Heart left ventricle (tissue), 13 donors: ENCODE measurements around the gene OGA.

Experiments used
- POLR2A ChIP-seq, 2 donors: fragments of 450-650 bp; IDR thresholded peaks; one replicate each; pipeline ENCODE4 v1.6.1; 2017; ENCODE audit warnings: antibody characterized with exemption in 2 of 2, mild to moderate bottlenecking in 2 of 2, moderate library complexity in 2 of 2
- TF ChIP-seq, protein P1 (sequence below), 12 donors: fragments of 200-600 bp; sonication (generic) in 4 of 12; IDR thresholded peaks; one replicate each; pipeline versions ENCODE4 v1.5.0 to v1.8.0; 2018 to 2022; ENCODE audit warnings: antibody characterized with exemption in 12 of 12, mild to moderate bottlenecking in 5 of 12
- donor health status: ischemic (EF 13 %, LVEDD 7.1; RV severe dilation, severe dysfunction).
- donor health status: DM: no; HTN: yes; CAD: no.
- donor health status: DM: no; HTN: no; CAD: no.
- donor health status: ischemic (EF 25% LVEDD 6.9; RV normal size, moderate dysfunction).
- donor health status: ischemic (EF 25% LVEDD 5.7; RV mildly dilated, moderate dysfunction).
- donor health status: ischemic (EF 35%, LVEDD 5.7; RV mildly dilated, moderate dysfunction).
- donor health status: nonischemic (EF 11% LVEDD 7.7; RV severe dilation, severe dysfunction).
- donor health status: DM: yes; HTN: yes; CAD: no.
- donor health status: PGD.
- donor health status: ischemic (EF 29% LVEDD 5.4; RV normal size, mild dysfunction).
- donor health status: nonischemic (EF 23%, LVEDD 6.1; RV moderate dilation, normal function).

DNA sequence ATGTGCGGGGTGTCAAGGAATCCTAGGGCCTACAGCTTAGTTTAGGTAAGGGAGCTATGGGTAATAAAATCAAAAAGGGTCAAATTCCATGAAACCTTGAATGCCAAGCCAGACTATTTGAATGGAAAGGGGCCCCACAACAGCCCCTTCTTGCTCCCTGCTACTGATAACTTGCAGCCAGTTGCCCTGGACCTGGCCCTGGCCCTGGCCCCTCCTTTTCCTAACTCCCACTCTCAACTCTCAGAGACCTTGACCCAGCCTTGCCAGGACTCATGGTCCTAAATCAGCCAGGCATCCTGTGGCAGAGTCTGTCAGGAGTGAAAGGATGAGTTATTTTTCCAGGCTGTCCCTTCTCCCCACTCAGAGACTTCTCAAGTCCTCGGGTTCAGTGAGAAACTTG is 19.5 kb upstream of the OGA start:
- TF ChIP-seq, protein P1, sequence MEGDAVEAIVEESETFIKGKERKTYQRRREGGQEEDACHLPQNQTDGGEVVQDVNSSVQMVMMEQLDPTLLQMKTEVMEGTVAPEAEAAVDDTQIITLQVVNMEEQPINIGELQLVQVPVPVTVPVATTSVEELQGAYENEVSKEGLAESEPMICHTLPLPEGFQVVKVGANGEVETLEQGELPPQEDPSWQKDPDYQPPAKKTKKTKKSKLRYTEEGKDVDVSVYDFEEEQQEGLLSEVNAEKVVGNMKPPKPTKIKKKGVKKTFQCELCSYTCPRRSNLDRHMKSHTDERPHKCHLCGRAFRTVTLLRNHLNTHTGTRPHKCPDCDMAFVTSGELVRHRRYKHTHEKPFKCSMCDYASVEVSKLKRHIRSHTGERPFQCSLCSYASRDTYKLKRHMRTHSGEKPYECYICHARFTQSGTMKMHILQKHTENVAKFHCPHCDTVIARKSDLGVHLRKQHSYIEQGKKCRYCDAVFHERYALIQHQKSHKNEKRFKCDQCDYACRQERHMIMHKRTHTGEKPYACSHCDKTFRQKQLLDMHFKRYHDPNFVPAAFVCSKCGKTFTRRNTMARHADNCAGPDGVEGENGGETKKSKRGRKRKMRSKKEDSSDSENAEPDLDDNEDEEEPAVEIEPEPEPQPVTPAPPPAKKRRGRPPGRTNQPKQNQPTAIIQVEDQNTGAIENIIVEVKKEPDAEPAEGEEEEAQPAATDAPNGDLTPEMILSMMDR (IDR thresholded peaks at IDR 0.05) = no peak
- no peak for TF ChIP-seq POLR2A (IDR thresholded peaks at IDR 0.05)
